HEK293 (cell line): Measurements from ENCODE around the gene NCAPD3.

Source experiments
- CTCF ChIP-seq: fragments of 450-650 bp; formaldehyde crosslinking; IDR thresholded peaks from 2 replicates; pipeline ENCODE4 v1.5.1; 2016; ENCODE audit warnings: missing biosample characterization, missing genetic modification characterization
- TCF7L2 ChIP-seq: IDR thresholded peaks from 2 replicates; pipeline ENCODE4 v1.6.1; 2011; ENCODE audit warnings: low read depth, mild to moderate bottlenecking, inconsistent platforms, low read length, moderate library complexity, borderline replicate concordance
- YY1 ChIP-seq: fragments of 450-650 bp; formaldehyde crosslinking; IDR thresholded peaks from 2 replicates; pipeline ENCODE4 v1.5.1; 2018; ENCODE audit warnings: missing biosample characterization, missing genetic modification characterization
- ZNF138 ChIP-seq: fragments of 450-650 bp; formaldehyde crosslinking; IDR thresholded peaks from 2 replicates; pipeline ENCODE4 v1.5.1; 2016; ENCODE audit warnings: missing biosample characterization, missing genetic modification characterization, borderline replicate concordance
- ZNF350 ChIP-seq: fragments of 450-650 bp; formaldehyde crosslinking; IDR thresholded peaks from 2 replicates; pipeline ENCODE4 v1.5.0; 2017; ENCODE audit warnings: missing biosample characterization, mild to moderate bottlenecking, missing genetic modification characterization
- ZNF555 ChIP-seq: fragments of 450-650 bp; formaldehyde crosslinking; conservative IDR thresholded peaks from 2 replicates; pipeline ENCODE4 v1.5.1; 2017; ENCODE audit warnings: missing biosample characterization, mild to moderate bottlenecking, missing genetic modification characterization, inconsistent platforms
- ZNF629 ChIP-seq: fragments of 450-650 bp; formaldehyde crosslinking; IDR thresholded peaks from 2 replicates; pipeline ENCODE4 v1.5.1; 2017; ENCODE audit warnings: missing biosample characterization, missing genetic modification characterization
- TF ChIP-seq, protein P1 (sequence below): fragments of 450-650 bp; formaldehyde crosslinking; IDR thresholded peaks from 2 replicates; pipeline ENCODE4 v1.5.1; 2016; ENCODE audit warnings: missing biosample characterization, missing genetic modification characterization

DNA sequence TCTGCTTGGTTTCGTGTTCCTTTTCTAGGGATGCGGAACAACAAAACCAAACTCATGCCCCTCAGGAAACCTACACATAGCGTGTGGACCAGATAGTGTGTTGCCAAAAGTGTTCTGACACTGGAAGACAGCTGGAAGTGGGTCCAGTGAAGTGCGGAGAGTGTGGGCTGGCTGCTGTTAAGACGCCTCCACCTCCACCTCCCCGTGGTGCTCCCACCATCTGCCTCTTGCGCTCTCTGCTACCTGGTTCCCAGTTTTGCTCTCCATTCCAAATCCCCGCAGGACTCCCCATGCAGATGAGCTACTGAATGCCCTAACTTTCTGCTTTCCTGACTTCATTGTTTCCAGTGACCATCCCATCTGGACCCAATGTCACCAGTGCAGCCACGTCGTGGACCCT is 51.8 kb downstream of the NCAPD3 start:
- no peak for TF ChIP-seq CTCF (tag by site-specific recombination)
- TF ChIP-seq ZNF555, result no peak
- TF ChIP-seq ZNF350 (tag by site-specific recombination), result no peak
- TF ChIP-seq ZNF138 (tag by site-specific recombination), result no peak
- TF ChIP-seq ZNF629 (tag by site-specific recombination), result no peak
- TF ChIP-seq, protein P1, sequence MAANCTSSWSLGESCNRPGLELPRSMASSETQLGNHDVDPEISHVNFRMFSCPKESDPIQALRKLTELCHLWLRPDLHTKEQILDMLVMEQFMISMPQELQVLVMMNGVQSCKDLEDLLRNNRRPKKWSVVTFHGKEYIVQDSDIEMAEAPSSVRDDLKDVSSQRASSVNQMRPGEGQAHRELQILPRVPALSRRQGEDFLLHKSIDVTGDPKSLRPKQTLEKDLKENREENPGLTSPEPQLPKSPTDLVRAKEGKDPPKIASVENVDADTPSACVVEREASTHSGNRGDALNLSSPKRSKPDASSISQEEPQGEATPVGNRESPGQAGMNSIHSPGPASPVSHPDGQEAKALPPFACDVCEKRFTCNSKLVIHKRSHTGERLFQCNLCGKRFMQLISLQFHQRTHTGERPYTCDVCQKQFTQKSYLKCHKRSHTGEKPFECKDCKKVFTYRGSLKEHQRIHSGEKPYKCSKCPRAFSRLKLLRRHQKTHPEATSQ (tag by site-specific recombination), result no peak
- no peak for TF ChIP-seq YY1 (tag by site-specific recombination)
- no peak for TF ChIP-seq TCF7L2
